ENCODE data around the gene MYO9A. TPM values are rescaled to one million over a fixed set of nuclear protein-coding genes. Genes with fewer than 3 reads are reported as not detected.
A peak's percentile ranks its signal among the peaks of the same experiment; 100 is the strongest.

Gene MYO9A
- total RNA-seq (10 to 100 TPM; 44.0 to 45.2 TPM), polyA plus RNA-seq (10 to 100 TPM; 11.7 to 13.3 (median 12.9) TPM), total RNA-seq (95.5 to 147 (median 121) reads per million in 6 experiments)

- Mint-ChIP-seq H3K36me3 (no peaks in the 10 kb centered on the region), H3K9me3 (no peaks in the 10 kb centered on the region), H3K4me3 (peak within 1 kb of the TSS; percentile 91 to 100 (median 96)), H3K27ac (peak within 1 kb of the TSS; percentile 92 to 100 (median 99)), H3K27me3 (no peaks in the 10 kb centered on the region), H3K4me1 (peaks cover 25 to 47% (median 39%) of the 10 kb centered on the region in 4 donors)
- POLR2A ChIA-PET = interaction anchor here (0.9 to 1.1 kb wide), 3 partner anchors 114 to 355 kb away, joined by 4 to 6 read pairs (median 6); partner anchors contain the start of genes ARIH1 and HEXA
- DNase-seq = peak; percentile 95 to 99 (median 98)
- ATAC-seq = peak; percentile 71 to 79
Measured at GRCh38 chr15:72118017-72118978, at the start of gene MYO9A, which contains the start of gene SENP8. Gene MYO9A (minus strand): TSS chr15:72118150. CDS start chr15:72046563, 71,587 bp downstream. Gene SENP8 (plus strand): TSS chr15:72118403. CDS start chr15:72139624, 21,221 bp downstream.

GRCh38 chr15:72167445-72167844 lies 49.5 kb upstream of the MYO9A start:
- Mint-ChIP-seq H3K36me3 (no peaks in the 10 kb centered on the region), H3K4me1 (peaks cover 5 to 16% (median 7%) of the 10 kb centered on the region in 4 donors), H3K27me3 (peaks cover 0 to 3% (median 0%) of the 10 kb centered on the region in 5 donors), H3K4me3 (no peak overlapping the region), H3K9me3 (no peaks in the 10 kb centered on the region), H3K27ac (peak overlapping the region in 1 of 10 donors; percentile 83)
- ATAC-seq (no peak), DNase-seq (no peak)
- POLR2A ChIA-PET = no interaction called here

- Mint-ChIP-seq H3K9me3 (no peaks in the 10 kb centered on the region), H3K36me3 (no peaks in the 10 kb centered on the region), H3K4me3 (no peak overlapping the region), H3K27me3 (peaks cover 0 to 3% (median 0%) of the 10 kb centered on the region in 5 donors), H3K4me1 (peaks cover 5 to 16% (median 7%) of the 10 kb centered on the region in 4 donors), H3K27ac (no peak overlapping the region)
- no peak for ATAC-seq
- POLR2A ChIA-PET = no interaction called here
- DNase-seq = no peak
Measured at GRCh38 chr15:72166716-72167417, 48.9 kb upstream of the MYO9A start.

- Mint-ChIP-seq H3K36me3 (no peaks in the 10 kb centered on the region), H3K9me3 (no peaks in the 10 kb centered on the region), H3K27me3 (peaks cover 0 to 5% (median 3%) of the 10 kb centered on the region in 5 donors), H3K4me3 (no peak overlapping the region), H3K4me1 (peaks cover 2 to 10% (median 7%) of the 10 kb centered on the region in 4 donors), H3K27ac (no peak overlapping the region)
- DNase-seq (no peak), ATAC-seq (no peak)
- POLR2A ChIA-PET = no interaction called here
Measured at GRCh38 chr15:72163719-72164118, 45.8 kb upstream of the MYO9A start.

- ATAC-seq (no peak), DNase-seq (no peak)
- Mint-ChIP-seq H3K27me3 (peaks cover 0 to 5% (median 0%) of the 10 kb centered on the region in 5 donors), H3K27ac (no peak overlapping the region), H3K9me3 (no peaks in the 10 kb centered on the region), H3K36me3 (no peaks in the 10 kb centered on the region), H3K4me1 (no peaks in the 10 kb centered on the region), H3K4me3 (no peak overlapping the region)
- POLR2A ChIA-PET = no interaction called here
Measured at GRCh38 chr15:72162569-72162968, 44.6 kb upstream of the MYO9A start.

DNA sequence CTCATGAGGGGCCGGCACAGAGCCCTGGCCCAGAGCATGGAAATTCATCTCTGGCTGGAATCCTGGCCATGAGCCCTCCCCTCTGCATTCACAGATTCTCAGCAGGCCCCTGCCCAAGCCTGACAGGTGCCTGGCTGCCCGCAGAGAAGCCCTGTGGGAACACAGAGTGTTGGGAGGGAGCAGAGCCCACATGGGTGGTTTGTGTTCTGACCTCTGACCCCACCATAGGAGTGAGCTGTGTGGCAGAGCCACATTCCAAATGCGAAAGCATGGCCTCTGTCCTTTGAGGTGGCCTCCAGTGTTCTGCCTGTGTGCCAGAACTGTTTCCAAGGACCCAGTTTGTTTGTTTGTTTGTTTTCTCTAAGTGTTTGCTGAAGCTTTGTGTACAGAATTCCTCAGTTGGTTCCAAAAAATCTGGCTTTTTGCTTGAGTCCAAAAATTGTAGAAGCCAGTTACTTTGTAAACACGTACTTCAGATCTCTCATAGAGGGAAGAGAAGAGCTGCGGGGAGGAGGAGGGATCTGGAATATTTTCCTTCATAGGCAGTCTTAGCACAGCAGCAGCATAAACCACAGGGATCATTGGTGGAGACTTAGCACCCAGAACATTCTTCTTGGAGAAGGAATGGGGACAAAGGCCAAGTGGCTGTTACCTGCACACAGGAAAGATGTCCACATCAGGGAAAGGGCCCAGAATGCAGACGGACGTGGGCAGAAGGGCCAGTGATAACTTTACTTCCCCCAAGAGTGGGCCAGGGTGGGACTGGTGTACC lies 43.6 kb upstream of the MYO9A start:
- no peaks in the 10 kb centered on the region for H3K4me1 Mint-ChIP-seq
- ATAC-seq = no peak
- H3K4me3 Mint-ChIP-seq = no peak overlapping the region
- POLR2A ChIA-PET = no interaction called here
- no peaks in the 10 kb centered on the region for H3K9me3 Mint-ChIP-seq
- H3K27ac Mint-ChIP-seq = no peak overlapping the region
- peaks cover 0 to 3% (median 0%) of the 10 kb centered on the region in 5 donors for H3K27me3 Mint-ChIP-seq
- no peak for DNase-seq
- H3K36me3 Mint-ChIP-seq = no peaks in the 10 kb centered on the region

DNA sequence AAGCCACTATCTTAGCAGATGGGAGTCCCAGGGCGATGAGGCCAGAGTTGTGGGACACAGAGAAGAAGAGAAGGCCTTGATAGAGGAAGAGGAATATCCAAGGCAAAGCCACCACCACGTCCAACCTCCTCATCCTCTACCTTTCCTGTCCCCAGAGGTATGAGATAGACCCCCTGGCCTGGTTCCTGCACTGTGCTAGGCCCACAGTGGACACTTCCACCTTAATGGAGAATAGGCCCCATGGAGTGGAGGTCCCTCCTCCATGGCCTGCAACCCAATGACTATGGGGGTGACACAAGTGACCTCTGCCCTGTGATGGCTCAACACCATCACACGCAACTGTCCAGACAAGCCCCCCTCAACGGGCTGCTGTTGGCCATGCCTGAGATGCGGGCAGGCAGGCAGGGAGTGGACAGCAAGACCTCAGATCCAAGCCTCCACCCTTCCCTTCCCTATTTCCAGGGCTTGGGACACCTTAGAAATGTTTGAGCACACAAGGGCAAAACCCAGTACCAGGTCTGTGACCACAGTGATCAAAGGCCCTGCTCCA lies 42.8 kb upstream of the MYO9A start:
- no peak for DNase-seq
- ATAC-seq = no peak
- Mint-ChIP-seq H3K27me3 (peaks cover 0 to 4% (median 0%) of the 10 kb centered on the region in 5 donors), H3K36me3 (no peaks in the 10 kb centered on the region), H3K27ac (no peak overlapping the region), H3K9me3 (no peaks in the 10 kb centered on the region), H3K4me1 (peaks cover under 1 to 3% (median under 1%) of the 10 kb centered on the region in 4 donors), H3K4me3 (no peak overlapping the region)
- POLR2A ChIA-PET = no interaction called here

GRCh38 chr15:72156928-72157327 lies 39.0 kb upstream of the MYO9A start:
- DNase-seq = no peak
- Mint-ChIP-seq H3K9me3 (no peaks in the 10 kb centered on the region), H3K4me1 (peaks cover 2 to 9% (median 7%) of the 10 kb centered on the region in 4 donors), H3K4me3 (no peak overlapping the region), H3K27me3 (peaks cover 0 to 5% (median 3%) of the 10 kb centered on the region in 5 donors), H3K36me3 (no peaks in the 10 kb centered on the region), H3K27ac (peak overlapping the region in 2 of 10 donors; percentile 23 to 25)
- ATAC-seq = no peak
- POLR2A ChIA-PET = no interaction called here

GRCh38 chr15:72155635-72156616 lies 38.0 kb upstream of the MYO9A start:
- DNase-seq (peak; percentile 56 to 88 (median 76)), ATAC-seq (peak; percentile 81 to 91)
- POLR2A ChIA-PET = interaction anchor here (1.1 kb wide), 1 partner anchor 412 kb away, joined by 8 read pairs; no protein-coding TSS in a partner anchor
- Mint-ChIP-seq H3K9me3 (no peaks in the 10 kb centered on the region), H3K4me1 (peaks cover 2 to 9% (median 7%) of the 10 kb centered on the region in 4 donors), H3K27ac (peak overlapping the region in 2 of 10 donors; percentile 28 to 76), H3K36me3 (no peaks in the 10 kb centered on the region), H3K4me3 (peak overlapping the region; percentile 74 to 89 (median 83)), H3K27me3 (peaks cover 0 to 5% (median 3%) of the 10 kb centered on the region in 5 donors)

- Mint-ChIP-seq H3K4me1 (peaks cover 2 to 9% (median 7%) of the 10 kb centered on the region in 4 donors), H3K4me3 (peak overlapping the region; percentile 29 to 89 (median 81)), H3K36me3 (no peaks in the 10 kb centered on the region), H3K27ac (peak overlapping the region in 1 of 10 donors; percentile 32), H3K9me3 (no peaks in the 10 kb centered on the region), H3K27me3 (peaks cover 0 to 5% (median 3%) of the 10 kb centered on the region in 5 donors)
- ATAC-seq = no peak
- POLR2A ChIA-PET = interaction anchor here (1.1 kb wide), 1 partner anchor 411 kb away, joined by 8 read pairs; no protein-coding TSS in a partner anchor
- no peak for DNase-seq
Measured at GRCh38 chr15:72155003-72155621, 37.2 kb upstream of the MYO9A start.
